Panc1 (cell line): ENCODE data around the gene HS3ST5. TPM values are rescaled to one million over a fixed set of nuclear protein-coding genes. Genes with fewer than 3 reads are reported as not detected.

Experiments used
- ATAC-seq: fragments of 200-7000 bp; cut with Tn5 transposase; 2 replicates; pipeline ENCODE4 v1.9.1; 2020; ENCODE audit warnings: mild to moderate bottlenecking, moderate library complexity
- BruUV-seq: library from RNA; stranded (reverse); fragments of 400-500 nt; replicated peaks from 2 replicates; lab custom pipeline; 2021; lab: Mats Ljungman, UMichigan
- CTCF ChIA-PET: fragments of 300-600 bp; sonication (Branson Sonifier 250); formaldehyde crosslinking; loops from one replicate; lab custom pipeline; 2022; ENCODE audit warnings: antibody characterized with exemption; lab: Charles Lee
- POLR2A ChIA-PET: fragments of 300-600 bp; sonication (Branson Sonifier 250); formaldehyde crosslinking; loops from one replicate; lab custom pipeline; 2022; ENCODE audit warnings: antibody characterized with exemption; lab: Charles Lee
- DNase-seq: peaks from one replicate; pipeline ENCODE4 v3.0.0-alpha.2; 2010; ENCODE audit warnings: low read depth, low spot score
- H3K27ac ChIP-seq: 2 replicates; pipeline ENCODE4 v1.5.1; 2011; ENCODE audit warnings: mild to moderate bottlenecking, low read length, inconsistent platforms
- H3K27me3 ChIP-seq: fragments of 200-500 bp; sonication (Bioruptor generic); 2 replicates; pipeline ENCODE4 v1.6.0; 2014; ENCODE audit warnings: low read length, inconsistent platforms; ENCODE audit not compliant: control insufficient read depth, insufficient read depth
- H3K36me3 ChIP-seq: fragments of 200-500 bp; sonication (Bioruptor generic); 2 replicates; pipeline ENCODE4 v1.5.1; 2014; ENCODE audit warnings: inconsistent platforms, mild to moderate bottlenecking, low read length, moderate library complexity; ENCODE audit not compliant: control insufficient read depth, insufficient read depth
- H3K4me1 ChIP-seq: 2 replicates; pipeline ENCODE4 v1.5.1; 2011; ENCODE audit warnings: inconsistent platforms, mild to moderate bottlenecking, low read length, moderate library complexity; ENCODE audit not compliant: control insufficient read depth, insufficient read depth
- H3K4me3 ChIP-seq, 2 experiments: 2 replicates each; pipeline ENCODE4 v1.5.1; 2011 to 2012; ENCODE audit warnings: low read depth in 2 of 2, low read length in 2 of 2, mild to moderate bottlenecking in 2 of 2, inconsistent platforms in 1 of 2, moderate library complexity in 1 of 2
- H3K9me3 ChIP-seq: fragments of 200-500 bp; sonication (Bioruptor generic); 2 replicates; pipeline ENCODE4 v1.5.1; 2014; ENCODE audit warnings: low read depth, mild to moderate bottlenecking, inconsistent platforms, low read length, moderate library complexity; ENCODE audit not compliant: control insufficient read depth, insufficient read depth
- CTCF ChIP-seq: fragments of 450-650 bp; IDR thresholded peaks from 2 replicates; pipeline ENCODE4 v1.5.1; 2017; ENCODE audit warnings: mild to moderate bottlenecking
- POLR2AphosphoS5 ChIP-seq: IDR thresholded peaks from 2 replicates; pipeline ENCODE4 v1.6.1; 2012; ENCODE audit warnings: mild to moderate bottlenecking, low read depth, low read length, moderate library complexity
- REST ChIP-seq, 2 experiments: IDR thresholded peaks; 2 replicates each; pipeline ENCODE4 v1.6.1; 2011 to 2012; ENCODE audit warnings: low read depth in 2 of 2, control low read depth in 1 of 2, low read length in 1 of 2, mild to moderate bottlenecking in 1 of 2, moderate library complexity in 1 of 2; ENCODE audit not compliant: insufficient read depth in 1 of 2
- SIN3A ChIP-seq: IDR thresholded peaks from 2 replicates; pipeline ENCODE4 v1.6.1; 2012; ENCODE audit warnings: low read depth, mild to moderate bottlenecking, low read length, moderate library complexity, borderline replicate concordance; ENCODE audit not compliant: insufficient read depth
- TCF7L2 ChIP-seq: IDR thresholded peaks from 2 replicates; pipeline ENCODE4 v1.6.1; 2011; ENCODE audit warnings: mild to moderate bottlenecking, low read depth, low read length, inconsistent platforms
- in situ Hi-C: cut with HindIII; loops from 2 replicates; pipeline ENCODE4 v1.10.0; 2016; ENCODE audit warnings: low sequenced_read_pairs, low pct_unique_long_range_greater_than_20kb
- intact Hi-C: fragments of 100-400 bp; cut with micrococcal nuclease; formaldehyde crosslinking; loops from one replicate; pipeline ENCODE4 v1.10.0; 2022; ENCODE audit not compliant: unreplicated experiment
- total RNA-seq: library from RNA; stranded (reverse); gene quantifications from one replicate; pipeline ENCODE4 v1.2.1, GENCODE V29; 2021; ENCODE audit not compliant: unreplicated experiment

Gene HS3ST5
- total RNA-seq, 1 experiment from 2014 or later: 0.05 TPM

GRCh38 chr6:114287461-114287860 is 55.4 kb downstream of the HS3ST5 start:
- ChIA-PET CTCF (no interaction called here), POLR2A (no interaction called here)
- Histone ChIP-seq H3K27me3 (no peaks in the 10 kb centered on the region), H3K4me3 (no peak overlapping the region), H3K27ac (no peak overlapping the region), H3K9me3 (no peaks in the 10 kb centered on the region), H3K4me1 (no peaks in the 10 kb centered on the region), H3K36me3 (no peaks in the 10 kb centered on the region)
- ATAC-seq (no peak), DNase-seq (no peak)
- BruUV-seq: no TSS peak
- in situ Hi-C loops (no loop called here), intact Hi-C loops (no loop called here)
- TF ChIP-seq POLR2AphosphoS5: no peak
- no peak for TF ChIP-seq CTCF
- no peak for TF ChIP-seq REST (IDR thresholded peaks at IDR 0.05; ENCODE audit: insufficient read depth in 1 of 2, low read depth in 2 of 2, low read length in 1 of 2)
- no peak for TF ChIP-seq SIN3A

GRCh38 chr6:114286211-114286610 is 56.6 kb downstream of the HS3ST5 start:
- BruUV-seq: no TSS peak

More at GRCh38 chr6:114286211-114286610, 56.6 kb downstream of the HS3ST5 start:
- in situ Hi-C loops: no loop called here
- Histone ChIP-seq H3K9me3 (no peaks in the 10 kb centered on the region), H3K27me3 (no peaks in the 10 kb centered on the region), H3K27ac (no peak overlapping the region), H3K4me3 (no peak overlapping the region), H3K4me1 (no peaks in the 10 kb centered on the region), H3K36me3 (no peaks in the 10 kb centered on the region)
- ChIA-PET CTCF (no interaction called here), POLR2A (no interaction called here)
- no peak for TF ChIP-seq POLR2AphosphoS5
- no peak for TF ChIP-seq SIN3A
- no peak for TF ChIP-seq TCF7L2
- TF ChIP-seq CTCF: no peak
- TF ChIP-seq REST (IDR thresholded peaks at IDR 0.05; ENCODE audit: insufficient read depth in 1 of 2, low read depth in 2 of 2, low read length in 1 of 2): no peak
- ATAC-seq (no peak), DNase-seq (no peak)
- intact Hi-C loops: no loop called here
